IMR-90 (cell line): ENCODE results near the gene TDRD3. TPM values are rescaled to one million over a fixed set of nuclear protein-coding genes. Genes with fewer than 3 reads are reported as not detected.

ENCODE experiments used
- ATAC-seq: fragments of 200-7000 bp; cut with Tn5 transposase; 2 replicates; pipeline ENCODE4 v1.9.1; 2020; ENCODE audit warnings: low read depth, mild to moderate bottlenecking, moderate library complexity
- BruUV-seq: library from RNA; stranded (reverse); fragments of 400-500 nt; replicated peaks from 2 replicates; lab custom pipeline; 2021; lab: Mats Ljungman, UMichigan
- CTCF ChIA-PET: fragments of 300-600 bp; formaldehyde crosslinking; extraction: SDS; loops from one replicate; lab custom pipeline; 2021; ENCODE audit warnings: antibody characterized with exemption; lab: Yijun Ruan, JAX
- POLR2A ChIA-PET: fragments of 300-600 bp; sonication (Branson Sonifier 250); formaldehyde crosslinking; loops from one replicate; lab custom pipeline; 2022; ENCODE audit warnings: antibody characterized with exemption; ENCODE audit not compliant: unreplicated experiment; lab: Charles Lee
- DNase-seq: peaks from one replicate; pipeline ENCODE4 v3.0.0; 2013
- H2AFZ ChIP-seq: replicated peaks from 2 replicates; pipeline ENCODE3; 2013; ENCODE audit warnings: low read length, mild to moderate bottlenecking; ENCODE audit not compliant: poor library complexity
- H2AK5ac ChIP-seq: 2 replicates; pipeline ENCODE4 v1.6.1; 2013; ENCODE audit warnings: low read depth, low read length, inconsistent platforms
- H2AK9ac ChIP-seq: replicated peaks from 2 replicates; pipeline ENCODE3; 2013; ENCODE audit warnings: mild to moderate bottlenecking, low read depth, low read length, moderate library complexity; ENCODE audit not compliant: poor library complexity
- H2BK120ac ChIP-seq: 2 replicates; pipeline ENCODE4 v1.6.1; 2013; ENCODE audit warnings: low read depth, low read length, inconsistent platforms
- H2BK15ac ChIP-seq: 3 replicates; pipeline ENCODE4 v1.6.1; 2013; ENCODE audit warnings: low read depth, low read length, inconsistent platforms
- H2BK20ac ChIP-seq: 2 replicates; pipeline ENCODE4 v1.6.1; 2013; ENCODE audit warnings: low read depth, mild to moderate bottlenecking, inconsistent platforms, low read length, moderate library complexity
- H2BK5ac ChIP-seq: 2 replicates; pipeline ENCODE4 v1.6.1; 2013; ENCODE audit warnings: mild to moderate bottlenecking, low read depth, low read length, inconsistent platforms; ENCODE audit not compliant: poor library complexity, severe bottlenecking
- H3K14ac ChIP-seq: replicated peaks from 2 replicates; pipeline ENCODE4 v1.6.1; 2013; ENCODE audit warnings: low read depth, low read length, inconsistent platforms
- H3K18ac ChIP-seq: 2 replicates; pipeline ENCODE4 v1.6.1; 2013; ENCODE audit warnings: low read depth, low read length, control low read depth
- H3K23ac ChIP-seq: 2 replicates; pipeline ENCODE4 v1.6.1; 2013; ENCODE audit warnings: low read depth, low read length, inconsistent platforms
- H3K27ac ChIP-seq: 2 replicates; pipeline ENCODE4 v1.5.1; 2013; ENCODE audit warnings: mild to moderate bottlenecking, control low read depth, low read length; ENCODE audit not compliant: insufficient read depth
- H3K27me3 ChIP-seq: 2 replicates; pipeline ENCODE4 v1.6.1; 2013; ENCODE audit warnings: low read length; ENCODE audit not compliant: control insufficient read depth, insufficient read depth
- H3K36me3 ChIP-seq: 2 replicates; pipeline ENCODE4 v1.6.1; 2013; ENCODE audit warnings: low read length, mixed read lengths; ENCODE audit not compliant: control insufficient read depth, insufficient read depth
- H3K4ac ChIP-seq: 2 replicates; pipeline ENCODE4 v1.6.1; 2013; ENCODE audit warnings: low read depth, low read length, inconsistent platforms
- H3K4me1 ChIP-seq: 2 replicates; pipeline ENCODE4 v1.6.1; 2013; ENCODE audit warnings: low read length, mixed read lengths; ENCODE audit not compliant: control insufficient read depth, insufficient read depth
- H3K4me2 ChIP-seq: 2 replicates; pipeline ENCODE4 v1.6.1; 2013; ENCODE audit warnings: low read depth, mild to moderate bottlenecking, control low read depth, low read length, moderate library complexity
- H3K4me3 ChIP-seq: 2 replicates; pipeline ENCODE4 v1.5.1; 2013; ENCODE audit warnings: low read depth, mild to moderate bottlenecking, control low read depth, low read length, moderate library complexity; ENCODE audit not compliant: insufficient read depth
- H3K56ac ChIP-seq: 2 replicates; pipeline ENCODE4 v1.6.1; 2013; ENCODE audit warnings: low read length, inconsistent platforms; ENCODE audit not compliant: insufficient read depth; ENCODE audit errors: extremely low read depth
- H3K79me1 ChIP-seq, 2 experiments: 2 replicates each; pipeline ENCODE4 v1.6.1; 2013; ENCODE audit warnings: low read length in 2 of 2, inconsistent platforms in 1 of 2, low read depth in 1 of 2
- H3K9ac ChIP-seq: 2 replicates; pipeline ENCODE4 v1.6.1; 2013; ENCODE audit warnings: low read depth, low read length, control low read depth
- H3K9me1 ChIP-seq: 2 replicates; pipeline ENCODE4 v1.6.1; 2013; ENCODE audit warnings: low read length, inconsistent platforms; ENCODE audit not compliant: insufficient read depth
- H3K9me3 ChIP-seq: 2 replicates; pipeline ENCODE4 v1.6.1; 2013; ENCODE audit warnings: low read length; ENCODE audit not compliant: control insufficient read depth, insufficient read depth
- H4K20me1 ChIP-seq: 2 replicates; pipeline ENCODE4 v1.6.1; 2013; ENCODE audit warnings: low read length, inconsistent platforms; ENCODE audit not compliant: insufficient read depth
- H4K5ac ChIP-seq: 2 replicates; pipeline ENCODE4 v1.6.1; 2013; ENCODE audit warnings: mild to moderate bottlenecking, low read depth, low read length, control low read depth
- H4K8ac ChIP-seq, 2 experiments: 2 replicates each; pipeline ENCODE4 v1.6.1; 2013; ENCODE audit warnings: low read depth in 2 of 2, low read length in 2 of 2, control low read depth in 1 of 2, inconsistent platforms in 1 of 2
- H4K91ac ChIP-seq: 2 replicates; pipeline ENCODE4 v1.6.1; 2013; ENCODE audit warnings: low read depth, low read length, inconsistent platforms; ENCODE audit not compliant: insufficient read depth
- BHLHE40 ChIP-seq: fragments of 150-350 bp; IDR thresholded peaks from 2 replicates; pipeline ENCODE4 v1.6.1; 2016; ENCODE audit warnings: mild to moderate bottlenecking, low read depth, low read length
- CEBPB ChIP-seq: IDR thresholded peaks from 2 replicates; pipeline ENCODE4 v1.6.1; 2012; ENCODE audit warnings: low read depth, low read length, improper control_type of control experiment
- CHD1 ChIP-seq: IDR thresholded peaks from 2 replicates; pipeline ENCODE4 v1.6.1; 2012; ENCODE audit warnings: low read depth, low read length, improper control_type of control experiment
- CTCF ChIP-seq: conservative IDR thresholded peaks from 2 replicates; pipeline ENCODE4 v1.5.1; 2012; ENCODE audit warnings: mild to moderate bottlenecking, low read depth, low read length, improper control_type of control experiment
- ELK1 ChIP-seq: fragments of 150-350 bp; IDR thresholded peaks from 2 replicates; pipeline ENCODE4 v1.6.1; 2016; ENCODE audit warnings: low read depth, mild to moderate bottlenecking, low read length, moderate library complexity, borderline replicate concordance
- FOS ChIP-seq: fragments of 150-350 bp; IDR thresholded peaks from 2 replicates; pipeline ENCODE4 v1.6.1; 2016; ENCODE audit warnings: low read depth, low read length
- MAFK ChIP-seq: IDR thresholded peaks from 2 replicates; pipeline ENCODE4 v1.6.1; 2012; ENCODE audit warnings: low read depth, low read length, improper control_type of control experiment
- MAZ ChIP-seq: IDR thresholded peaks from 2 replicates; pipeline ENCODE4 v1.6.1; 2012; ENCODE audit warnings: low read depth, mild to moderate bottlenecking, low read length, improper control_type of control experiment, moderate library complexity, borderline replicate concordance
- NFE2L2 ChIP-seq: fragments of 150-350 bp; IDR thresholded peaks from 2 replicates; pipeline ENCODE4 v1.6.1; 2016; ENCODE audit warnings: low read depth, mild to moderate bottlenecking, low read length
- POLR2A ChIP-seq: IDR thresholded peaks from 2 replicates; pipeline ENCODE4 v1.6.1; 2012; ENCODE audit warnings: mild to moderate bottlenecking, low read depth, low read length
- RAD21 ChIP-seq: IDR thresholded peaks from 2 replicates; pipeline ENCODE4 v1.6.1; 2012; ENCODE audit warnings: low read length, improper control_type of control experiment
- RCOR1 ChIP-seq: IDR thresholded peaks from 2 replicates; pipeline ENCODE4 v1.6.1; 2012; ENCODE audit warnings: mild to moderate bottlenecking, low read length, improper control_type of control experiment; ENCODE audit not compliant: insufficient replicate concordance
- RFX5 ChIP-seq: IDR thresholded peaks from 2 replicates; pipeline ENCODE4 v1.8.0; 2012; ENCODE audit warnings: low read depth, mild to moderate bottlenecking, low read length, moderate library complexity
- SMC3 ChIP-seq: fragments of 150-350 bp; IDR thresholded peaks from 2 replicates; pipeline ENCODE4 v1.6.1; 2016; ENCODE audit warnings: low read depth, mild to moderate bottlenecking, antibody characterized with exemption, low read length, moderate library complexity
- USF2 ChIP-seq: fragments of 150-350 bp; IDR thresholded peaks from 2 replicates; pipeline ENCODE4 v1.6.1; 2017; ENCODE audit warnings: mild to moderate bottlenecking, antibody characterized with exemption, low read length, low read depth
- WGBS, 2 experiments: methylation state at CpG; one replicate each; pipeline versions ENCODE4 v1.1.5 to v1.1.7; 2013; ENCODE audit warnings: missing lambda C conversion rate in 2 of 2; ENCODE audit not compliant: insufficient read length in 1 of 2; ENCODE audit errors: extremely low coverage in 2 of 2; 5-methylcytosine and 5-hydroxymethylcytosine counted together
- dilution Hi-C: fragments of 300-500 bp; cut with HindIII; formaldehyde crosslinking; loops from one replicate; pipeline ENCODE4 v1.14.3; 2018; ENCODE audit warnings: low sequenced_read_pairs; ENCODE audit not compliant: unreplicated experiment
- in situ Hi-C: fragments of 300-500 bp; cut with MboI; formaldehyde crosslinking; loops from 3 replicates; pipeline ENCODE4 v1.14.3; 2019; ENCODE audit warnings: low sequenced_read_pairs, inconsistent platforms, mixed read lengths
- intact Hi-C: fragments of 100-400 bp; cut with micrococcal nuclease; formaldehyde crosslinking; loops from 2 replicates; pipeline ENCODE4 v1.10.0; 2022
- polyA plus RNA-seq, 3 experiments: library from polyadenylated mRNA; depleted of rRNA; stranded (reverse); fragments of >200 nt; gene quantifications; 2 replicates each; pipeline ENCODE4 v1.2.3, GENCODE V29; 2012; ENCODE audit warnings: low replicate concordance in 1 of 3
- total RNA-seq: library from RNA; depleted of rRNA; stranded (reverse); fragments of >200 nt; gene quantifications from 2 replicates; pipeline ENCODE4 v1.2.3, GENCODE V29; 2012

Gene TDRD3
- total and polyA plus RNA-seq, 2 of the 4 experiments (the other 2 are of a cell fraction): 3.9 to 12.0 TPM

- H4K5ac ChIP-seq: no peak overlapping the region
- DNase-seq (no peak), ATAC-seq (no peak)
- 0 out of 2 replicates have a peak, but pooled peaks cover 1% of the 10 kb centered on the region for H3K9me3 ChIP-seq
- WGBS, 2 experiments: no CpG with 5 or more reads among the region's 5 CpGs
- no peak overlapping the region for H3K4me3 ChIP-seq
- H4K91ac ChIP-seq: no peak overlapping the region
- dilution Hi-C loops (no loop called here), in situ Hi-C loops (no loop called here), intact Hi-C loops (loop anchor here (5.0 kb wide), 1 partner anchor 515 kb away; no protein-coding TSS in a partner anchor)
- H3K36me3 ChIP-seq: no peaks in the 10 kb centered on the region
- peaks cover 4 to 7% of the 10 kb centered on the region in 2 experiments; a peak in 1 of 4 replicates for H3K79me1 ChIP-seq
- no peak overlapping the region for H3K56ac ChIP-seq
- H3K4ac ChIP-seq: no peak overlapping the region
- no peak overlapping the region for H3K23ac ChIP-seq
- no peak overlapping the region for H2AFZ ChIP-seq
- TF ChIP-seq NFE2L2 (no peak), MAZ (no peak), FOS (no peak), SMC3 (no peak), MAFK (no peak), POLR2A (no peak), RCOR1 (no peak), CHD1 (no peak), RFX5 (no peak), CEBPB (no peak), RAD21 (no peak), CTCF (no peak), ELK1 (no peak), BHLHE40 (no peak), USF2 (no peak)
- H3K9ac ChIP-seq: no peak overlapping the region
- no peaks in the 10 kb centered on the region; the same call in 1 of the 2 replicates for H4K20me1 ChIP-seq
- ChIA-PET POLR2A (no interaction called here), CTCF (interaction anchor here (0.6 kb wide), 1 partner anchor 989 kb away, joined by 4 read pairs; no protein-coding TSS in a partner anchor)
- H3K4me2 ChIP-seq: no peak overlapping the region
- no peaks in the 10 kb centered on the region for H3K4me1 ChIP-seq
- no peak overlapping the region for H2AK5ac ChIP-seq
- no TSS peak for BruUV-seq
- H2BK20ac ChIP-seq: no peak overlapping the region
- H3K27ac ChIP-seq: no peak overlapping the region
- no peak overlapping the region for H2AK9ac ChIP-seq
- no peaks in the 10 kb centered on the region for H3K27me3 ChIP-seq
- no peak overlapping the region for H3K14ac ChIP-seq
- H2BK15ac ChIP-seq: no peak overlapping the region
- no peak overlapping the region for H4K8ac ChIP-seq
- H2BK5ac ChIP-seq: no peak overlapping the region
- H3K9me1 ChIP-seq: no peaks in the 10 kb centered on the region
- no peak overlapping the region for H3K18ac ChIP-seq
- no peak overlapping the region for H2BK120ac ChIP-seq
These were observed 30.3 kb downstream of the TDRD3 start for GRCh38 chr13:60427285-60427684.
